HG03575 (cell line): ENCODE data around the gene TMEM132E.
"Not testable (repeated sequence)": the region's sequence is repeated elsewhere in the genome, so short reads cannot be mapped to it uniquely, and the experiment has no call there.

Experiments used
- ATAC-seq: cut with Tn5 transposase; IDR thresholded peaks from one replicate; pipeline ENCODE4 v1.9.1; 2021; ENCODE audit not compliant: unreplicated experiment, insufficient number of reproducible peaks, low FRiP score; ENCODE audit errors: extremely low read depth

Gene TMEM132E

GRCh38 chr17:34579017-34579946, at the start of gene TMEM132E:
TMEM132E (plus strand) TSS chr17:34579582; CDS start chr17:34581077, 1,495 bp downstream.
- ATAC-seq, result no peak

GRCh38 chr17:34530918-34531317, 48.5 kb upstream of the TMEM132E start:
- no peak for ATAC-seq

- ATAC-seq, result no peak
Observed at GRCh38 chr17:34532281-34533065, 46.9 kb upstream of the TMEM132E start.

GRCh38 chr17:34533806-34534527, 45.4 kb upstream of the TMEM132E start:
- ATAC-seq, result no peak

- no peak for ATAC-seq
Observed at GRCh38 chr17:34537445-34537844, 41.9 kb upstream of the TMEM132E start.

- ATAC-seq, result not testable (repeated sequence)
Observed at GRCh38 chr17:34538582-34538981, 40.8 kb upstream of the TMEM132E start.

- no peak for ATAC-seq
Observed at GRCh38 chr17:34539881-34540280, 39.5 kb upstream of the TMEM132E start.

- ATAC-seq, result no peak
Observed at GRCh38 chr17:34542700-34543336, 36.6 kb upstream of the TMEM132E start.

GRCh38 chr17:34547453-34548063, 31.8 kb upstream of the TMEM132E start:
- no peak for ATAC-seq

- ATAC-seq, result no peak
Observed at GRCh38 chr17:34549966-34550365, 29.4 kb upstream of the TMEM132E start.

GRCh38 chr17:34553907-34554306, 25.5 kb upstream of the TMEM132E start:
- no peak for ATAC-seq

GRCh38 chr17:34556384-34556783, 23.0 kb upstream of the TMEM132E start:
- no peak for ATAC-seq

GRCh38 chr17:34556931-34557330, 22.5 kb upstream of the TMEM132E start:
- ATAC-seq, result no peak

- ATAC-seq, result no peak
Observed at GRCh38 chr17:34561328-34561727, 18.1 kb upstream of the TMEM132E start.

GRCh38 chr17:34562387-34562786, 17.0 kb upstream of the TMEM132E start:
- ATAC-seq, result no peak

GRCh38 chr17:34565713-34566112, 13.7 kb upstream of the TMEM132E start:
- ATAC-seq, result no peak

- no peak for ATAC-seq
Observed at GRCh38 chr17:34566201-34566600, 13.2 kb upstream of the TMEM132E start.

- ATAC-seq, result no peak
Observed at GRCh38 chr17:34566873-34567272, 12.5 kb upstream of the TMEM132E start.
